Activated naive CD8-positive, alpha-beta T cell treated with anti-CD3 and anti-CD28 coated beads, Interleukin-2, amount 50 U/mL, for 16 hours (primary cell): ENCODE results near the gene TMEM100.
"Not testable (repeated sequence)": the region's sequence is repeated elsewhere in the genome, so short reads cannot be mapped to it uniquely, and the experiment has no call there.

Source experiments
- DNase-seq: peaks from one replicate; pipeline ENCODE4 v3.0.0-alpha.2; 2020; ENCODE audit warnings: low read depth, low spot score

The TMEM100 gene

GRCh38 chr17:55687037-55687436 is 35.6 kb downstream of the TMEM100 start:
- no peak for DNase-seq

GRCh38 chr17:55683550-55684315 is 38.9 kb downstream of the TMEM100 start:
- no peak for DNase-seq

GRCh38 chr17:55681342-55681700 is 41.3 kb downstream of the TMEM100 start:
- DNase-seq, result no peak

- no peak for DNase-seq
Measured at GRCh38 chr17:55680686-55681341, 41.9 kb downstream of the TMEM100 start.

- no peak for DNase-seq
Measured at GRCh38 chr17:55677446-55677845, 45.2 kb downstream of the TMEM100 start.

- no peak for DNase-seq
Measured at GRCh38 chr17:55676274-55676673, 46.4 kb downstream of the TMEM100 start.

- DNase-seq, result no peak
Measured at GRCh38 chr17:55673743-55674506, 48.7 kb downstream of the TMEM100 start.

- no peak for DNase-seq
Measured at GRCh38 chr17:55672585-55673501, 49.8 kb downstream of the TMEM100 start.

GRCh38 chr17:55672010-55672409 is 50.7 kb downstream of the TMEM100 start:
- DNase-seq, result not testable (repeated sequence)
